DND-41 (cell line): Measurements from ENCODE around the gene DIPK1C.

Experiments
- ATAC-seq: fragments of 200-7000 bp; cut with Tn5 transposase; 3 replicates; pipeline ENCODE4 v1.9.1; 2021; ENCODE audit warnings: low read depth; ENCODE audit not compliant: insufficient read depth
- DNase-seq: peaks from one replicate; pipeline ENCODE4 v3.0.0-alpha.2; 2020
- H2AFZ ChIP-seq: 2 replicates; pipeline ENCODE4 v1.6.0; 2012; ENCODE audit warnings: low read depth, low read length
- H3K27ac ChIP-seq: 2 replicates; pipeline ENCODE4 v1.5.1; 2012; ENCODE audit warnings: low read length, inconsistent platforms
- H3K27me3 ChIP-seq: fragments of 200-600 bp; sonication (generic); 2 replicates; pipeline ENCODE4 v1.6.0; 2012; ENCODE audit warnings: low read length, mild to moderate bottlenecking, inconsistent platforms; ENCODE audit not compliant: insufficient read depth, poor library complexity
- H3K36me3 ChIP-seq: 2 replicates; pipeline ENCODE4 v1.5.1; 2012; ENCODE audit warnings: low read length, inconsistent platforms; ENCODE audit not compliant: insufficient read depth
- H3K4me1 ChIP-seq: 2 replicates; pipeline ENCODE4 v1.5.1; 2012; ENCODE audit warnings: mild to moderate bottlenecking, low read length; ENCODE audit not compliant: insufficient read depth
- H3K4me2 ChIP-seq: 2 replicates; pipeline ENCODE4 v1.6.0; 2012; ENCODE audit warnings: mild to moderate bottlenecking, moderate library complexity, low read length, inconsistent platforms; ENCODE audit not compliant: insufficient read depth
- H3K4me3 ChIP-seq, 2 experiments: fragments of 200-600 bp in 1 of 2; shearing (Covaris generic) in 1 of 2; 2 replicates each; pipeline ENCODE4 v1.5.1; 2012 to 2016; ENCODE audit warnings: inconsistent platforms in 2 of 2, low read length in 2 of 2, mild to moderate bottlenecking in 2 of 2, low read depth in 1 of 2, moderate library complexity in 1 of 2
- H3K79me2 ChIP-seq: 2 replicates; pipeline ENCODE4 v1.6.0; 2012; ENCODE audit warnings: low read length, inconsistent platforms; ENCODE audit not compliant: insufficient read depth
- H3K9ac ChIP-seq: 2 replicates; pipeline ENCODE4 v1.6.0; 2012; ENCODE audit warnings: low read depth, mild to moderate bottlenecking, inconsistent platforms, low read length, moderate library complexity
- H3K9me3 ChIP-seq: 2 replicates; pipeline ENCODE4 v1.5.1; 2012; ENCODE audit warnings: low read length, moderate library complexity, mild to moderate bottlenecking, inconsistent platforms; ENCODE audit not compliant: insufficient read depth, severe bottlenecking
- H4K20me1 ChIP-seq: 2 replicates; pipeline ENCODE4 v1.6.0; 2012; ENCODE audit warnings: low read length; ENCODE audit not compliant: insufficient read depth
- EZH2 ChIP-seq: IDR thresholded peaks from 3 replicates; pipeline ENCODE4 v1.6.1; 2012; ENCODE audit warnings: borderline replicate concordance, low read depth, mild to moderate bottlenecking, moderate library complexity, low read length, inconsistent platforms; ENCODE audit not compliant: severe bottlenecking
- TF ChIP-seq, protein P1 (sequence below): IDR thresholded peaks from 2 replicates; pipeline ENCODE4 v1.5.1; 2012; ENCODE audit warnings: borderline replicate concordance, low read length, moderate library complexity, mild to moderate bottlenecking; ENCODE audit not compliant: poor library complexity, severe bottlenecking; ENCODE audit errors: extremely low read depth

DIPK1C gene

DNA sequence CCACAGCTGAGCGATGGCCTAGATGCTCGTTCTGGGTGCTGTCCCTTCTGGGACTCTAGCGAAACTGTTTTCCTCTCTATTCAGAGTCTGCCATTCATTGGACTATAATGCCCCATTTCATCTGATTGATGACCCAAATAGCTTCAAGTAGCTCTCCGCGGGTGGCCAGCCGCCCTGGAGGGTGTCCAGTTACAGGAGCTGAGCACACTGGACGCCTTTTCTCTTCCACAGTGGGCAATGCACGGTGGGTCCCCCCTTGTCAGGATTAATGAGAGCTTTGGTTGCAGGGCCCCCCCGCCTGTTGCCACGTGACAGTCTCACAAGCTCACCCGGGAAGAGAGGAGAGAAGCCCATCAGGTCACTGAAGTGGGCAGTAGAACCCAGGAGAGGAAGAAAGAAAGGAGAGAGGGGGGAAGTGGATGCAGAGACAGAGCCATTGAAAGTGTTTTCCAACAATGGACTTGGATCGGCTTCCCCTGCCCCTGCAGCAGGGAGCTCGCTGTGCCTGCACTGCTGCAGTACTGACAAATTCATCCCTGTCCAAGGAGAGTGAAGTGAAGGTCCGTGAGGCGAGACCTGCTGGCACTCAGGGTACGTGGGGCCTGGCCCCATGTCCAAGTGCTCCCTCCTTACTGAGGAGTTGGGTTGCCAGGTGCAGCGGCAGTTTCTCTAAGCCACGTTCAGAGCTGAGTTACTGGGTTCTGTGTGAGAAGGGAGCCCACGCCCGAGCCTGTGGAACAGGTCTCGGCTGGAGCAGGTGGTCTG, 44.8 kb downstream of the DIPK1C start:
- no peaks in the 10 kb centered on the region for H3K79me2 ChIP-seq
- H2AFZ ChIP-seq: no peak overlapping the region
- H3K27ac ChIP-seq: no peak overlapping the region
- no peak overlapping the region for H3K4me3 ChIP-seq
- H3K9ac ChIP-seq: no peak overlapping the region
- TF ChIP-seq EZH2: no peak
- TF ChIP-seq, protein P1, sequence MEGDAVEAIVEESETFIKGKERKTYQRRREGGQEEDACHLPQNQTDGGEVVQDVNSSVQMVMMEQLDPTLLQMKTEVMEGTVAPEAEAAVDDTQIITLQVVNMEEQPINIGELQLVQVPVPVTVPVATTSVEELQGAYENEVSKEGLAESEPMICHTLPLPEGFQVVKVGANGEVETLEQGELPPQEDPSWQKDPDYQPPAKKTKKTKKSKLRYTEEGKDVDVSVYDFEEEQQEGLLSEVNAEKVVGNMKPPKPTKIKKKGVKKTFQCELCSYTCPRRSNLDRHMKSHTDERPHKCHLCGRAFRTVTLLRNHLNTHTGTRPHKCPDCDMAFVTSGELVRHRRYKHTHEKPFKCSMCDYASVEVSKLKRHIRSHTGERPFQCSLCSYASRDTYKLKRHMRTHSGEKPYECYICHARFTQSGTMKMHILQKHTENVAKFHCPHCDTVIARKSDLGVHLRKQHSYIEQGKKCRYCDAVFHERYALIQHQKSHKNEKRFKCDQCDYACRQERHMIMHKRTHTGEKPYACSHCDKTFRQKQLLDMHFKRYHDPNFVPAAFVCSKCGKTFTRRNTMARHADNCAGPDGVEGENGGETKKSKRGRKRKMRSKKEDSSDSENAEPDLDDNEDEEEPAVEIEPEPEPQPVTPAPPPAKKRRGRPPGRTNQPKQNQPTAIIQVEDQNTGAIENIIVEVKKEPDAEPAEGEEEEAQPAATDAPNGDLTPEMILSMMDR: no peak
- peaks cover 4% of the 10 kb centered on the region for H3K27me3 ChIP-seq
- no peaks in the 10 kb centered on the region for H4K20me1 ChIP-seq
- no peak overlapping the region for H3K4me2 ChIP-seq
- no peaks in the 10 kb centered on the region for H3K4me1 ChIP-seq
- H3K9me3 ChIP-seq: no peaks in the 10 kb centered on the region
- no peaks in the 10 kb centered on the region for H3K36me3 ChIP-seq
- DNase-seq: no peak
- ATAC-seq: no peak

- Histone ChIP-seq H3K27ac (no peak overlapping the region), H3K27me3 (peaks cover 4% of the 10 kb centered on the region), H2AFZ (no peak overlapping the region), H3K9me3 (no peaks in the 10 kb centered on the region), H3K79me2 (no peaks in the 10 kb centered on the region), H3K4me1 (no peaks in the 10 kb centered on the region), H3K4me3 (no peak overlapping the region), H3K4me2 (no peak overlapping the region), H3K36me3 (no peaks in the 10 kb centered on the region), H3K9ac (no peak overlapping the region), H4K20me1 (no peaks in the 10 kb centered on the region)
- no peak for TF ChIP-seq EZH2
- TF ChIP-seq, protein P1: no peak
- ATAC-seq (no peak), DNase-seq (no peak)
Observed at GRCh38 chr18:74411475-74411874, 45.6 kb downstream of the DIPK1C start.

DNA sequence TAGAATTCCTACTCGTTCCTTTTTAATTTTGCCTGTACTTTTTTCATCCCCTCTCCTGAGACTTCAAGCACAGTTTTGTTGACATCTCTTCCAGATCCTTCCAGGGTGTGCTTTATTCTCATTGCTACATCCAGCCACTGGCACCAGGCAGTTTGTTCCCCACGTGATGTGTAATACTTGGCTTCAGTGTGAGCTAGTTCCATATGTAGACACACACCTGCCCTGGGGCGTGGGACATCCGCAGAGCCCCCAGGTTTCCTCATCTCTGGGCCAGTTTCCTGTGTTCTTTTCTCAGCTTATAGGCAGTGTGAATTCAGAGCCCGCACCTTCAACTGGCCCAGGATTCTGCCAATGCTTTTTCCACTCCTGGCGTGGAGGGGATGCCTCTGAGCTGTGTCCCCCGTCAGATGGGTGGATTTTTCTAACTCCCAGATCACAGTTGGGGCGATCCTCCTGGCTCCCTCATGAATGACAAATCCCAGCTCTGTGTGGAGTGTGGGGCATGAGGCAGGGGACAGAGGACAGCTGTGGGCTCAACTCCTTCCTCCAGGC, 46.6 kb downstream of the DIPK1C start:
- Histone ChIP-seq H3K79me2 (no peaks in the 10 kb centered on the region), H3K36me3 (no peaks in the 10 kb centered on the region), H2AFZ (no peak overlapping the region), H3K27ac (no peak overlapping the region), H3K27me3 (peaks cover 4% of the 10 kb centered on the region), H4K20me1 (no peaks in the 10 kb centered on the region), H3K4me3 (no peak overlapping the region), H3K4me2 (no peak overlapping the region), H3K4me1 (no peaks in the 10 kb centered on the region), H3K9me3 (no peaks in the 10 kb centered on the region), H3K9ac (no peak overlapping the region)
- no peak for TF ChIP-seq EZH2
- TF ChIP-seq, protein P1: no peak
- ATAC-seq (no peak), DNase-seq (no peak)
